Measurements from ENCODE around the gene GNG2. TPM values are rescaled to one million over a fixed set of nuclear protein-coding genes. Genes with fewer than 3 reads are reported as not detected.

The GNG2 gene
- total RNA-seq, 4 donors from 2014 or later: 0.77 to 62.1 (median 10.3) TPM

GRCh38 chr14:51828017-51828797 is 32.2 kb upstream of the GNG2 start:
- Histone ChIP-seq H3K27me3 (no peaks in the 10 kb centered on the region), H3K4me3 (no peak overlapping the region), H3K9me3 (no peaks in the 10 kb centered on the region), H3K4me1 (no peaks in the 10 kb centered on the region), H3K27ac (no peak overlapping the region), H3K36me3 (no peaks in the 10 kb centered on the region)
- TF ChIP-seq CTCF (IDR thresholded peaks at IDR 0.05): no peak
- no peak for TF ChIP-seq POLR2A (IDR thresholded peaks at IDR 0.05)
- intact Hi-C loops (cut with DNase I; ENCODE audit: low total_unique reads): no loop called here
- no peak for DNase-seq

- DNase-seq: no peak
- H3K4me1 ChIP-seq: no peaks in the 10 kb centered on the region
- no peak overlapping the region for H3K4me3 ChIP-seq
- intact Hi-C loops (cut with DNase I; ENCODE audit: low total_unique reads): no loop called here
- H3K27ac ChIP-seq: no peak overlapping the region
- no peaks in the 10 kb centered on the region for H3K9me3 ChIP-seq
- no peaks in the 10 kb centered on the region for H3K36me3 ChIP-seq
- no peak for TF ChIP-seq POLR2A (IDR thresholded peaks at IDR 0.05)
- no peak for TF ChIP-seq CTCF (IDR thresholded peaks at IDR 0.05)
- H3K27me3 ChIP-seq: no peaks in the 10 kb centered on the region
Measured at GRCh38 chr14:51834240-51834639, 26.2 kb upstream of the GNG2 start.

GRCh38 chr14:51836417-51836816 is 24.0 kb upstream of the GNG2 start:
- Histone ChIP-seq H3K27ac (no peak overlapping the region), H3K36me3 (no peaks in the 10 kb centered on the region), H3K4me3 (no peak overlapping the region), H3K27me3 (no peaks in the 10 kb centered on the region), H3K9me3 (no peaks in the 10 kb centered on the region), H3K4me1 (no peaks in the 10 kb centered on the region)
- intact Hi-C loops (cut with DNase I; ENCODE audit: low total_unique reads): no loop called here
- TF ChIP-seq CTCF (IDR thresholded peaks at IDR 0.05) (no peak), POLR2A (IDR thresholded peaks at IDR 0.05) (no peak)
- no peak for DNase-seq

GRCh38 chr14:51844081-51844881 is 16.1 kb upstream of the GNG2 start:
- DNase-seq: no peak

More at GRCh38 chr14:51844081-51844881, 16.1 kb upstream of the GNG2 start:
- Histone ChIP-seq H3K27me3 (no peaks in the 10 kb centered on the region), H3K4me1 (no peaks in the 10 kb centered on the region), H3K4me3 (no peak overlapping the region), H3K36me3 (no peaks in the 10 kb centered on the region), H3K27ac (no peak overlapping the region), H3K9me3 (no peaks in the 10 kb centered on the region)
- TF ChIP-seq POLR2A (IDR thresholded peaks at IDR 0.05) (no peak), CTCF (IDR thresholded peaks at IDR 0.05) (no peak)
- intact Hi-C loops (cut with DNase I; ENCODE audit: low total_unique reads): no loop called here

All from uterus (tissue), 4 donors.